K562 (cell line): Measurements from ENCODE around the gene VPS4A. TPM values are rescaled to one million over a fixed set of nuclear protein-coding genes. Genes with fewer than 3 reads are reported as not detected.

Source experiments
- ATF1 ChIP-seq, 2 experiments: fragments of 450-650 bp in 1 of 2; IDR thresholded peaks; 2 replicates each; pipeline ENCODE4 v1.6.1; 2016; ENCODE audit warnings: missing compliant biosample characterization in 1 of 2, missing genetic modification characterization in 1 of 2
- E2F1 ChIP-seq: sonication (generic); formaldehyde crosslinking; IDR thresholded peaks from 2 replicates; pipeline ENCODE4 v1.8.1; 2023; ENCODE audit warnings: mild to moderate bottlenecking, missing genetic modification reagents, moderate library complexity
- ESRRA ChIP-seq: fragments of 450-650 bp; IDR thresholded peaks from 2 replicates; pipeline ENCODE4 v1.6.1; 2014; ENCODE audit warnings: low read depth, mild to moderate bottlenecking, moderate library complexity, borderline replicate concordance
- ETS1 ChIP-seq: conservative IDR thresholded peaks from 2 replicates; pipeline ENCODE4 v1.6.1; 2011; ENCODE audit warnings: low read depth, mild to moderate bottlenecking, low read length; ENCODE audit not compliant: control insufficient read depth
- GABPB1 ChIP-seq: sonication (generic); formaldehyde crosslinking; IDR thresholded peaks from 2 replicates; pipeline ENCODE4 v1.8.0; 2022; ENCODE audit warnings: mild to moderate bottlenecking, missing genetic modification reagents
- GATAD2B ChIP-seq: fragments of 450-650 bp; IDR thresholded peaks from 2 replicates; pipeline ENCODE4 v1.6.1; 2017; ENCODE audit warnings: mild to moderate bottlenecking, borderline replicate concordance
- L3MBTL2 ChIP-seq: fragments of 450-650 bp; IDR thresholded peaks from 2 replicates; pipeline ENCODE4 v1.6.1; 2016; ENCODE audit warnings: mild to moderate bottlenecking, moderate library complexity
- LARP7 ChIP-seq: fragments of 450-650 bp; IDR thresholded peaks from 2 replicates; pipeline ENCODE4 v1.6.1; 2016
- MAZ ChIP-seq, 2 experiments: fragments of 450-650 bp in 1 of 2; sonication (generic) in 1 of 2; formaldehyde crosslinking; IDR thresholded peaks in 1 of 2; conservative IDR thresholded peaks in 1 of 2; 2 replicates each; pipeline versions ENCODE4 v1.4.0 to v1.5.0; 2020; ENCODE audit warnings: mild to moderate bottlenecking in 1 of 2, missing genetic modification reagents in 1 of 2
- RB1 ChIP-seq: fragments of 450-650 bp; IDR thresholded peaks from 2 replicates; pipeline ENCODE4 v1.6.1; 2017; ENCODE audit warnings: low read depth, mild to moderate bottlenecking
- UBTF ChIP-seq, 2 experiments: IDR thresholded peaks; 2 replicates each; pipeline ENCODE4 v1.6.1; 2012; ENCODE audit warnings: improper control_type of control experiment in 2 of 2, low read depth in 2 of 2, low read length in 2 of 2, borderline replicate concordance in 1 of 2
- ZKSCAN1 ChIP-seq: fragments of 150-350 bp; IDR thresholded peaks from 2 replicates; pipeline ENCODE4 v1.6.1; 2016; ENCODE audit warnings: low read depth, low read length
- ZNF263 ChIP-seq: sonication (generic); formaldehyde crosslinking; IDR thresholded peaks from 2 replicates; pipeline ENCODE4 v1.8.0; 2022; ENCODE audit warnings: mild to moderate bottlenecking, missing genetic modification reagents, borderline replicate concordance
- polyA plus RNA-seq, 8 experiments: library from polyadenylated mRNA; depleted of rRNA in 4 of 8; stranded (reverse) in 5 of 8; unstranded in 3 of 8; fragments of >200 nt; fragmentation: Nextera tagmentation in 2 of 8; fragmentation: Illumina TruSeq in 1 of 8; extraction: Ambion mirVana in 2 of 8; extraction: Trizol in 1 of 8; gene quantifications; 2 replicates each; pipeline versions ENCODE4 v1.2.1 to v1.2.3, GENCODE V29; 2011 to 2014; ENCODE audit warnings: inconsistent platforms in 1 of 8, missing spikeins in 1 of 8
- total RNA-seq, 7 experiments: library from RNA; depleted of rRNA in 6 of 7; stranded (reverse); fragments of >200 nt in 6 of 7; fragmentation: Illumina TruSeq in 2 of 7; extraction: Trizol in 2 of 7; gene quantifications; 2 replicates each; pipeline versions ENCODE4 v1.2.1 to v1.2.3, GENCODE V29; 2011 to 2021; ENCODE audit warnings: low replicate concordance in 1 of 7
- TF ChIP-seq, protein P1 (sequence below), 2 experiments: fragments of 200-800 bp in 1 of 2; sonication (Bioruptor generic) in 1 of 2; sonication (generic) in 1 of 2; formaldehyde crosslinking in 1 of 2; IDR thresholded peaks in 1 of 2; conservative IDR thresholded peaks in 1 of 2; 2 replicates each; pipeline versions ENCODE4 v1.5.0 to v1.6.1; 2016 to 2020; ENCODE audit warnings: missing compliant biosample characterization in 1 of 2, missing genetic modification characterization in 1 of 2, missing genetic modification reagents in 1 of 2
- TF ChIP-seq, protein P2 (sequence below), 3 experiments: IDR thresholded peaks in 2 of 3; conservative IDR thresholded peaks in 1 of 3; 2 replicates each; pipeline ENCODE4 v1.5.1; 2011 to 2012; ENCODE audit warnings: low read length in 3 of 3, mild to moderate bottlenecking in 3 of 3, control low read depth in 2 of 3, improper control_type of control experiment in 1 of 3, inconsistent platforms in 1 of 3, low read depth in 1 of 3, mixed read lengths in 1 of 3, moderate library complexity in 1 of 3; ENCODE audit not compliant: insufficient read depth in 2 of 3

Gene VPS4A
- total and polyA plus RNA-seq, 9 of the 15 experiments (the other 6 are each of a cell fraction or from before 2014, with no cell fraction given) = 7.6 to 45.4 (median 29.9) TPM

GRCh38 chr16:69310653-69311532, at the start of gene VPS4A (continued):
- TF ChIP-seq ETS1 (peak; percentile 71; the same call in 1 of the 2 replicates), ESRRA (peak; percentile 46; the same call in 1 of the 2 replicates), MAZ (CRISPR knock-in tag; conservative IDR thresholded peaks at IDR 0.05 in 1 of 2, IDR thresholded peaks at IDR 0.05 in 1 of 2) (peak; percentile 65 to 89), GABPB1 (CRISPR knock-in tag) (peak; percentile 56), ZKSCAN1 (peak; percentile 97), L3MBTL2 (peak; percentile 62), LARP7 (no peak), RB1 (peak; percentile 94), GATAD2B (peak; percentile 90), ZNF263 (no peak), UBTF (IDR thresholded peaks at IDR 0.05; ENCODE audit: borderline replicate concordance in 1 of 2, low read depth in 2 of 2, low read length in 2 of 2) (peak; percentile 30 to 53; a peak in 1 of 4 replicates), ATF1 (CRISPR knock-in tag; IDR thresholded peaks at IDR 0.05) (no peak), ATF1 (tag; IDR thresholded peaks at IDR 0.05) (0 out of 2 replicates have a peak, but pooled peaks have one; percentile 15), E2F1 (0 out of 2 replicates have a peak, but pooled peaks have one; percentile 15)
- TF ChIP-seq, protein P1, sequence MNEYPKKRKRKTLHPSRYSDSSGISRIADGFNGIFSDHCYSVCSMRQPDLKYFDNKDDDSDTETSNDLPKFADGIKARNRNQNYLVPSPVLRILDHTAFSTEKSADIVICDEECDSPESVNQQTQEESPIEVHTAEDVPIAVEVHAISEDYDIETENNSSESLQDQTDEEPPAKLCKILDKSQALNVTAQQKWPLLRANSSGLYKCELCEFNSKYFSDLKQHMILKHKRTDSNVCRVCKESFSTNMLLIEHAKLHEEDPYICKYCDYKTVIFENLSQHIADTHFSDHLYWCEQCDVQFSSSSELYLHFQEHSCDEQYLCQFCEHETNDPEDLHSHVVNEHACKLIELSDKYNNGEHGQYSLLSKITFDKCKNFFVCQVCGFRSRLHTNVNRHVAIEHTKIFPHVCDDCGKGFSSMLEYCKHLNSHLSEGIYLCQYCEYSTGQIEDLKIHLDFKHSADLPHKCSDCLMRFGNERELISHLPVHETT (CRISPR knock-in tag; conservative IDR thresholded peaks at IDR 0.05 in 1 of 2, IDR thresholded peaks at IDR 0.05 in 1 of 2) = peak in 1 of 2 experiments; percentile 55; a peak in 2 of 4 replicates
- TF ChIP-seq, protein P2, sequence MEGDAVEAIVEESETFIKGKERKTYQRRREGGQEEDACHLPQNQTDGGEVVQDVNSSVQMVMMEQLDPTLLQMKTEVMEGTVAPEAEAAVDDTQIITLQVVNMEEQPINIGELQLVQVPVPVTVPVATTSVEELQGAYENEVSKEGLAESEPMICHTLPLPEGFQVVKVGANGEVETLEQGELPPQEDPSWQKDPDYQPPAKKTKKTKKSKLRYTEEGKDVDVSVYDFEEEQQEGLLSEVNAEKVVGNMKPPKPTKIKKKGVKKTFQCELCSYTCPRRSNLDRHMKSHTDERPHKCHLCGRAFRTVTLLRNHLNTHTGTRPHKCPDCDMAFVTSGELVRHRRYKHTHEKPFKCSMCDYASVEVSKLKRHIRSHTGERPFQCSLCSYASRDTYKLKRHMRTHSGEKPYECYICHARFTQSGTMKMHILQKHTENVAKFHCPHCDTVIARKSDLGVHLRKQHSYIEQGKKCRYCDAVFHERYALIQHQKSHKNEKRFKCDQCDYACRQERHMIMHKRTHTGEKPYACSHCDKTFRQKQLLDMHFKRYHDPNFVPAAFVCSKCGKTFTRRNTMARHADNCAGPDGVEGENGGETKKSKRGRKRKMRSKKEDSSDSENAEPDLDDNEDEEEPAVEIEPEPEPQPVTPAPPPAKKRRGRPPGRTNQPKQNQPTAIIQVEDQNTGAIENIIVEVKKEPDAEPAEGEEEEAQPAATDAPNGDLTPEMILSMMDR (IDR thresholded peaks at IDR 0.05 in 2 of 3, conservative IDR thresholded peaks at IDR 0.05 in 1 of 3; ENCODE audit: insufficient read depth in 2 of 3, low read depth in 1 of 3, low read length in 3 of 3) = peak; percentile 73 to 96 (median 89)
